ENCODE data around the gene ARMC9. TPM values are rescaled to one million over a fixed set of nuclear protein-coding genes. Genes with fewer than 3 reads are reported as not detected.

ARMC9 gene
- total and polyA plus RNA-seq, 8 donors = 3.7 to 15.0 (median 8.1) TPM

DNA sequence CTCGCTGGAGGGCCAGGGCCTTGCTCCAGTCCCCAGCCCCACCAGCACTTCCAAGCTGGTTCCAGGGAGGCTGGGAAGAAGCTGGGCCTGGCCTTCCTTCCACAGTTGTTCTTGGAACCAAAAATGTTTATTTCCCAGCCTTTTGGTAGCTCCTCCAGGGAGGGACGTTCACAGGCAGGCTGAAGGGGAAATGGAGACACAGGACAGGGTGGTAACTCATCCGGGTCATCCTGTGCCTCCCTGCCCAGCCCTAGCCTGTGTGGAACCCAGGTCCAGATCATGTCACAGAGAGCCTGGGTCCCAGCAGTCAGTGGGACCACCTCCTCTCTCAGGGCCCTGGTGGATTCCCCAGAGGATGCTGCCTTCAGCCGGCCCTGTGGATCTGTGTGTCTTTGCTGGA is 12.5 kb upstream of the ARMC9 start:
- ATAC-seq (no peak), FAIRE-seq (no peak), DNase-seq (peak in 1 of 6 donors; percentile 8)
- H3K9me3 ChIP-seq = no peaks in the 10 kb centered on the region
- no peaks in the 10 kb centered on the region for H3K27me3 ChIP-seq
- intact Hi-C loops (cut with DNase I) = no loop called here
- no peaks in the 10 kb centered on the region for H3K36me3 ChIP-seq
- TF ChIP-seq CTCF (IDR thresholded peaks at IDR 0.05) = no peak
- peaks cover 0 to 6% (median 0%) of the 10 kb centered on the region in 3 donors for H3K4me1 ChIP-seq
- no peak overlapping the region for H3K4me3 ChIP-seq
- H3K27ac ChIP-seq = no peak overlapping the region
- 64 to 90% methylated on average over 2 to 4 of the region's 4 CpGs for WGBS, 2 donors

DNA sequence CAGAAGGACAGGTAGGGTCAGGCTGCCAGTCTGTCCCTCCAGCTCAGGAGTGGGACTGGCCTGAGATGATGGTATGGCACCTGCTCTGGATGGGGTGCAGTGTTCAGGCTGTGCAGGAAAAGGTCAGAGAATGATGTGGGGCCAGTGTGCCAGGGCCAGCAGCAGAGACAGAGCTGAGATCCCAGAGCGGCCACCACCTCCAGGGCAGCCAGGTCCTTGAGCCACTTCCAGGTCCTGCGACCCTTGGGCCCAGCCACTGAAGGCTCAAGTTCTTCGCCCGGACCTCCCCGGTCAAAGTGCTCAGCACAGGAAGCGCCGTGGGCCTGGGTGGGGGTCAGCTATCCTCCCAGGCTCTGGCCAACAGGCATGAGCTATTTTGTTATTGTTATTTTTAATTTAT is 12.1 kb upstream of the ARMC9 start:
- Histone ChIP-seq H3K4me1 (peaks cover 0 to 10% (median 0%) of the 10 kb centered on the region in 3 donors), H3K36me3 (no peaks in the 10 kb centered on the region), H3K27me3 (no peaks in the 10 kb centered on the region), H3K27ac (no peak overlapping the region), H3K9me3 (no peaks in the 10 kb centered on the region), H3K4me3 (no peak overlapping the region)
- ATAC-seq = no peak
- peak in 1 of 6 donors; percentile 8 for DNase-seq
- 84 to 89% methylated on average over 7 of the region's 7 CpGs for WGBS, 2 donors
- FAIRE-seq = no peak
- intact Hi-C loops (cut with DNase I) = no loop called here
- TF ChIP-seq CTCF (IDR thresholded peaks at IDR 0.05) = no peak

DNA sequence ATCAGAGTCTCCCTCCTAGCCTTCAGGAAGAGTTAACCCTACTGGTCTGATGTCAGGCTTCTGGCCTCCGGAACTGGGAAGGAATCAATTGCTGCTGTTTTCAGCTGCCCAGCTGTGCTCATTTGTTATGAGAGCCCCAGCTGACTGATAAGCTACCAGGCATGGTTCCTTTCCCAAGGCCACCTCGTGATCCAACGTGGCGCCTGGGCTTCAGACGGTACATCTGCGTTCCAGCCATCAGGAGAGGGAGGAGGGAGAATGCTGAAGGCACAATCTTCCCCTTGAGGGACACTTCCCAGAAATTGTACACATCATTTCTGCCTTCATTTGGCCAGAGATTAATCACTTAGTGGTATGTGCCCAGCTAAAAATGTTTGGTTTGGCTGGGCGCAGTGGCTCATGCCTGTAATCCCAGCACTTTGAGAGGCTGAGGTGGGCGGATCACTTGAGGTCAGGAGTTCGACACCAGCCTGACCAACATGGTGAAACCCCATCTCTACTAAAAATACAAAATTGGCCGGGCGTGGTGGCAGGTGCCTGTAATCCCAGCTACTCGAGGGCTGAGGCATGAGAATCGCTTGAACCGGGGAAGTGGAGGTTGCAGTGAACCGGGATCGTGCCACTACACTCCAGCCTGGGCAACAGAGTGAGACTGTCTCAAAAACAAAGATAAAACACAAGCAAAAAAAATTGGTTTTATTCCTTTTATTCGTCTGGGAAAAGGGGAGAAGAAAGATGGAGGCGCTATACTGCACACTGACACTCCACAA is 10.5 kb upstream of the ARMC9 start:
- DNase-seq (peak in 4 of 6 donors; percentile 44 to 77 (median 62)), ATAC-seq (peak; percentile 27 to 62 (median 56)), FAIRE-seq (no peak)
- 63 to 66% methylated on average over 18 of the region's 18 CpGs for WGBS, 2 donors
- no peaks in the 10 kb centered on the region for H3K36me3 ChIP-seq
- no peaks in the 10 kb centered on the region for H3K9me3 ChIP-seq
- H3K27ac ChIP-seq = peak overlapping the region in 2 of 4 donors; percentile 33 to 36
- no peaks in the 10 kb centered on the region for H3K27me3 ChIP-seq
- no peak overlapping the region for H3K4me3 ChIP-seq
- no peak for TF ChIP-seq CTCF (IDR thresholded peaks at IDR 0.05)
- intact Hi-C loops (cut with DNase I) = no loop called here
- H3K4me1 ChIP-seq = peaks cover 0 to 11% (median 0%) of the 10 kb centered on the region in 3 donors

DNA sequence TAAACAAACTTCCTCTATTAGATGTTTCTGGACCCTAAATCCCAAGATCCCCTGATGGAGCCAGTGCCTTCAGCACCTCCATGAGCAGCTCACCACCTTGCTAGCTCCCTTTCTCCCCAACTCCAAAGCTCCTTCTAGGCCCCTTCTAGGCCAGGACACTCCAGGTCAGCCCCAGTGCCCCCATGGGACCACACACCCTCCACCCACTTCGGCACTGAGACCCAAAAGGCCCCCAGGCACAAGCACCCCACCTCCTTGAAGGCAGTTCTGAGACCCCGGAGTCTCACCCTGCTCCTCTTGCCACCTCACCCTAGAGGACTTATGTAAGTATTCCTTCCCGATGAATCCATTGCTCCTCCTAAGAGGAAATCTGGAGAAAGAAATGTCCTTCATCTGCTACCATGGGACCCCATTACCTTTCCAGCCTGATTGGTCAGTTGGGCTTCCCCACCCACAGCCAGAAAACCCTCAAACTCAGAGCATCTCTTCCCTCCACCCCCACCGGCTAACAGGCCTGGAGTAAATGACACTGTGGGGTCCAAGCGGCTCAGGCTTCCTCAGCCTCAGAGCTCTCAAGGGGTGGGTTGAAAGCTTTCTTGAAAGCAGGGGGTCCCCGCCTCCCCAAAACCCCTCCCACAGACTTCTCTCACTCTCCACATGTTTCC is 9.8 kb upstream of the ARMC9 start:
- H3K9me3 ChIP-seq = no peaks in the 10 kb centered on the region
- peaks cover 0 to 11% (median 0%) of the 10 kb centered on the region in 3 donors for H3K4me1 ChIP-seq
- no peak for TF ChIP-seq CTCF (IDR thresholded peaks at IDR 0.05)
- H3K27ac ChIP-seq = peak overlapping the region in 1 of 4 donors; percentile 36
- no peak overlapping the region for H3K4me3 ChIP-seq
- ATAC-seq = no peak
- H3K27me3 ChIP-seq = no peaks in the 10 kb centered on the region
- 87 to 95% methylated on average over 6 of the region's 6 CpGs for WGBS, 2 donors
- no peak for FAIRE-seq
- H3K36me3 ChIP-seq = no peaks in the 10 kb centered on the region
- intact Hi-C loops (cut with DNase I) = no loop called here
- DNase-seq = peak in 1 of 6 donors; percentile 13

DNA sequence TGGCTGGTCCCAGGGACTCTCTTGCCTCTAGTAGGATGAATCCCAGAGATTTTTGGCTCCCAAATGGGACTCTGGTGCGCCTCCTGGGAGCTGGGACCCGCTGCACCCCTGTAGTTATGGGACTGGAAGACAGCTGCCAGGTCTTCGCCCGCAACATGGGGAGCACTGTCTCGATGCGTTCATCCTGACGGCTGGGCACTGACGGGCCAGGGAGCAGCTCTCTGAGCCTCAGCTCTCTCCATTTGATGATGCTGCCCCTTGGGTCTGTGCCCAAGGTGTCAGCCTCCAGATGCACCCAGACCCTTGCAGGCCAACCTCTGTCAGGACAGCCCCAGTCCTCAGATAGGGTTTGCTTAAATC is 9.3 kb upstream of the ARMC9 start:
- no peak for ATAC-seq
- 96% methylated on average over 8 of the region's 8 CpGs for WGBS, 2 donors
- Histone ChIP-seq H3K9me3 (no peaks in the 10 kb centered on the region), H3K27ac (peak overlapping the region in 1 of 4 donors; percentile 83), H3K4me1 (peaks cover 0 to 11% (median 0%) of the 10 kb centered on the region in 3 donors), H3K27me3 (no peaks in the 10 kb centered on the region), H3K36me3 (no peaks in the 10 kb centered on the region), H3K4me3 (no peak overlapping the region)
- peak in 1 of 6 donors; percentile 14 for DNase-seq
- no peak for TF ChIP-seq CTCF (IDR thresholded peaks at IDR 0.05)
- FAIRE-seq = no peak
- intact Hi-C loops (cut with DNase I) = no loop called here
